Activated CD4-positive, CD25-positive, alpha-beta regulatory T cell treated with anti-CD3 and anti-CD28 coated beads, Interleukin-2, amount 50 U/mL, for 16 hours (primary cell): ENCODE measurements around the gene ABLIM2.
"Not testable (repeated sequence)": the region's sequence is repeated elsewhere in the genome, so short reads cannot be mapped to it uniquely, and the experiment has no call there.

Source experiments
- DNase-seq: peaks from one replicate; pipeline ENCODE4 v3.0.0-alpha.2; 2020; ENCODE audit warnings: low read depth, low spot score

ABLIM2 gene

DNA sequence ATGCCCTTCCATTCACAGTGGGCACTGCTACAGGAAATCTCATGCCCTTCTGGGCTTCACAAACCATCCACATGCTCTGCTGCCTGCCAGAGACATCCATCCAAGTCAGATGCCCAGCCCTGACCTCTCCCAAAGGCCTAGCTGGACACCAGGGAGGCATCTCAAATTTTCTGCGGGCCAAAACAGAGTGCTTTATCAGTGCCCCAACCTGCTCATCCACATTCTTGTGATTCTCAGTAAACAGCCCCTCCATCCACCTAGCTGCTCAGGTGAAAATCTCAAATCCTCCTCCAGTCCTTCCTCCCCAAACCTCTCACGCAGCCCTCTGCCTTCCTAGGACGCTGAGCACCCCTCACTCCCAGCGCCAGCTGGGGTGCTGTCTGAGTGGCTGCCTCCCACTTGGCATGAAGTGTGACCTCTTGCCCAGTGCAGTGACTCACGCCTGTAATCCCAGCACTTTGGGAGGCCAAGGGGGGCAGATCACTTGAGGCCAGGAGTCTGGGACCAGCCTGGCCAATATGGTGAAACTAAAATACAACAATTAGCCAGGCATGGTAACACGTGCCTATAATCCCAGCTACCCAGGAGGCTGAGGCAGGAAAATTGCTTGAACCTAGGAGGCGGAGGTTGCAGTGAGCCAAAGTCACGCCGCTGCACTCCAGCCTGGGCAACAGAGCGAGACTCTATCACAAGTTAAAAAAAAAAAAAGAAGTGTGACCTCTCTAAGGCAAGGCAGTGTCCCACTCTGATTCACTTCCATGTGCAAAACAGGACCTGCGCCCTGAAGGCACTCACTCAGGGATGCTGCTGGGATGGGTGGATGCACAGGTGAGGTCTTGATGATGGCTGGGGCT, 217.3 kb downstream of the ABLIM2 start:
- DNase-seq, result no peak

GRCh38 chr4:7939377-7940108, 219.1 kb downstream of the ABLIM2 start, which contains the start of gene AFAP1:
TSS of gene AFAP1 (minus strand) at chr4:7939861. CDS start at chr4:7872078, 67,783 bp downstream.
- peak; percentile 74 for DNase-seq

DNA sequence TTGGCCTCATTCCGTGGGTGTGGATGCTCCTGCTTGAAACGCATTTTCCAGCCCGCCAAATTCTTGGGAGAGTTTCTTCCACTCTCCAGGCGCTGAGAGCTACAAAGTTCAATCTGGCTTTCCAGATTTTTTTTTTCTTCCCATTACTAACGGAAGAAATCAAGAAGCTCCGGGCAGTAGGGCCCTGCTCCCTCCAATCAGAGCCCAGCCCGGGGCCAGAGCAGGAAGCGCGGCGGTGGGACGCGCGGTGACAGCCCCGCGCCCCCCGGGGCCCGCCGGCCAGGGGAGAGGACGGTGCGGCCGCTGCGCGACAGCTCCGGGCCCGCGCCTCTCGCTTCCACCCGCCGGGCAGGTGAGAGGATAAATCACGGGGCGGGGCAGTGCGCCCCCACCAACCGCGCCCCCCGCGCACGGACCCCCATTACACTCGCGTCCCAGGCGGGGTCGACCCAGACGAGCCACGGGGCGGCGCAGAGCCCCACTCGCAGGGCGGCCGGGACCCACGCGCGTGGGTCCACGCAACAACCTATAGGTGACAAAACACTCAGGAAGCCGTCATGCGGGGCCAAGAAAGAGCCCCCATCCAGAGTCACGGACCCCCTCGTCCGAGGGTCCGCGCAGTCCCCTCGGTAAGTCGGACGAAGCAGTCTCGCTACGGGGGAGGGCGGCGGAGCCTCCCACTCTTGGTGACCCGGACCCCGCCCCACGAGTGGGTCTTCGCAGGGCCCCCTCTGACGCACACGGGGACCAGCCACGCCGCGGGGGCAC, 219.8 kb downstream of the ABLIM2 start:
- DNase-seq, result no peak

- DNase-seq, result no peak
Measured at GRCh38 chr4:7938266-7938608, 220.4 kb downstream of the ABLIM2 start.

GRCh38 chr4:7937006-7937405, 221.6 kb downstream of the ABLIM2 start:
- DNase-seq, result no peak

DNA sequence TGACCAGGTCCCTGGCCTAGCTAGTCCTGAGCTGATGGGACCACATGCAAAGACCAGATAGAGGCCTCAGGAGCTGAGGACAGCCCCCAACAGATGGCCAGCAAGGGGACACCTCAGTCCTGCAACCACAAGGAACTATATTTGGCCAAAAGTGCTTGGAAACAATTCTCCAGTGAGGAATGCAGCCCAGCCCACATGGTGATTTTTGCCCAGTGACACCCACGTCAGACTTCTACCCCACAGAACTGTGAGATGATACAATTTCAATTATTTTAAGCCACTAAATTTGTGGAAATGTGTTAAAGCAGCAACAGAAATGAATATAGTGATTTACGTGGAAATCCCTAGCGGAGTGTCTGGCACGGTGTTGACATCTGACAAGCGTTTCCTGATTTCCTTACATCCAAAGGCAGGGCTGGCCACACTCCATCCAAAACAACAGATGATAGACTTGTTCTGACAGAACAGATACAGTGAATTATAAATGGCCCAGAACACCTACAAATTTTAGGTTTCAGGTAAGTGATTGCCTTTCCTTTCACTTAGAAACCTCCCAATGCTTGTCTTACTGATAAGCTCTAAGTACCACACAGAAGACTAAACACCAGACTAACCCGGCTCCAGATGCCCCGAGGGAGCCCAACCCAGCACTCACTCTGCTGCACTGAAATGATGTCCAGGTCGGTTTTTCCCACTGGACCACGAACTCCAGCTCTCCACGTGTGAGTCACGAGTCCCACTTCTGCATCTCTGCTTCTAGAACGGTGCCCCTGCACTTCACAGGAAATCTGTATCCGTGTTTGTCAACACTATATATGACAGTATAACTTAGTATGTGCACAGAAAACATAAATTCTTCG, 224.7 kb downstream of the ABLIM2 start:
- no peak for DNase-seq

- DNase-seq, result no peak
Measured at GRCh38 chr4:7932287-7932686, 226.3 kb downstream of the ABLIM2 start.

- no peak for DNase-seq
Measured at GRCh38 chr4:7929118-7929951, 229.3 kb downstream of the ABLIM2 start.

GRCh38 chr4:7928711-7929110, 229.9 kb downstream of the ABLIM2 start:
- no peak for DNase-seq

DNA sequence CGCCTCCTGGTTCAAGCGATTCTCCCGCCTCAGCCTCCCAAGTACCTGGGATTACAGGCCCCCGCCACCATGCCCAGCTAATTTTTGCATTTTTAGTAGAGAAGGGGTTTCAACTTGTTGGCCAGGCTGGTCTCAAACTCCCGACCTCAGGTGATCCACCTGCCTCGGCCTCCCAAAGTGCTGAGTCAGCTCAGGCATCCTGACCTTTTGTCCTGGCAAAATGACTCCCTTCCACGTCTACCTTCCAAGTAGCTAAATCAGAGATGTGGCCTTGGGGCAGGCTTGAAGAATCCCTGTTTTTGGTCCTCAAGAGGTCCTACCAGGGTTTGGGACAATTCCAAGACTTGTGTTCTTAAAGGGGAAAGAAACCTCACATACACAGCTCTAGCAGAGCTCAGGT, 231.8 kb downstream of the ABLIM2 start:
- DNase-seq, result no peak

GRCh38 chr4:7924570-7924969, 234.0 kb downstream of the ABLIM2 start:
- no peak for DNase-seq

- DNase-seq, result no peak
Measured at GRCh38 chr4:7924163-7924562, 234.4 kb downstream of the ABLIM2 start.

GRCh38 chr4:7922466-7922865, 236.1 kb downstream of the ABLIM2 start:
- DNase-seq, result no peak

DNA sequence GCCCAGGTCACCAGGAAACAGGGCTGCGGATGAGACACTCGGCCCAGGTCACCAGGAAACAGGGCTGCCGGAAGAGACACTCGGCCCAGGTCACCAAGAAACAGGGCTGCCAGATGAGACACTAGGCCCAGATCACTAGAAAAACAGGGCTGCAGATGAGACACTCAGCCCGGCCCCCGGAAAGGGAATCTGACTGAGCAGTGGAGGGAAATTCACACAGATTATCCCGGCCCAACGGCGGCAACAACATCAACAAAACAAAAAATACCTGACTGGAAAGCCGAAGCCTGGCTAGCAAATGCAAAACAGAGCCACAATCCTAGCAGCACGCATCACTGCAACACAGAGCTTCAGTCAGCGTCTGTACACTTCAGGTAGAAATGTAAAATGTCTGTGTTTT, 239.6 kb downstream of the ABLIM2 start:
- DNase-seq, result no peak

DNA sequence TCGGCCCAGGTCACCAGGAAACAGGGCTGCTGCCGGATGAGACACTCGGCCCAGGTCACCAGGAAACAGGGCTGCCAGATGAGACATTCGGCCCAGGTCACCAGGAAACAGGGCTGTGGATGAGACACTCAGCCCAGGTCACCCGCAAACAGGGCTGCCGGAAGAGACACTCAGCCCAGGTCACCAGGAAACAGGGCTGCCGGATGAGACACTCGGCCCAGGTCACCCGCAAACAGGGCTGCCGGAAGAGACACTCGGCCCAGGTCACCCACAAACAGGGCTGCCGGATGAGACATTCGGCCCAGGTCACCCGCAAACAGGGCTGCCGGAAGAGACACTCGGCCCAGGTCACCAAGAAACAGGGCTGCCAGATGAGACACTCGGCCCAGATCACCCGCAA, 240.4 kb downstream of the ABLIM2 start:
- DNase-seq, result not testable (repeated sequence)

DNA sequence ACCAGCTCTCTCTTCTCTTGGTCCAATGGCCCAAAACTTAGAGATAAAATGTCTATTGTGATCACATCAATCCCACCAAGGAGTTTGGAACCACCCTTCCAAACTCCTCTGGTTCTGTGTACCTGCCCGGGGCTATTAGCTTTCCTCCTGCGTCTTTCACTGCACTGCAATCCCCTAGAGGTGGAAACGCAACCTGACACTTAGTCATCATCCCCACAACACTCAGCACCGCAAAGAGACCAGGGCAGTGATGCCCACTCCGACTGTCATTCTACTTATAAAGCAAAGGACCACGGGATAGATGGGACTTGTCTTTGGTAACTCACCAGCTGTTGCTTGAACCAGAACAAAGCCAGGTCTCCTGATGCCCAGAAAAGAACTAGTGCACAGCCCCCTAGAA, 240.9 kb downstream of the ABLIM2 start:
- DNase-seq, result no peak

- DNase-seq, result no peak
Measured at GRCh38 chr4:7915875-7916242, 242.8 kb downstream of the ABLIM2 start.
